Measurements from ENCODE around the gene HEY2. TPM values are rescaled to one million over a fixed set of nuclear protein-coding genes. Genes with fewer than 3 reads are reported as not detected.

HEY2 gene
- total and polyA plus RNA-seq, 2 donors (not counting 1 experiment from before 2014, with no cell fraction given) = 0.12 TPM; not detected in 1

DNA sequence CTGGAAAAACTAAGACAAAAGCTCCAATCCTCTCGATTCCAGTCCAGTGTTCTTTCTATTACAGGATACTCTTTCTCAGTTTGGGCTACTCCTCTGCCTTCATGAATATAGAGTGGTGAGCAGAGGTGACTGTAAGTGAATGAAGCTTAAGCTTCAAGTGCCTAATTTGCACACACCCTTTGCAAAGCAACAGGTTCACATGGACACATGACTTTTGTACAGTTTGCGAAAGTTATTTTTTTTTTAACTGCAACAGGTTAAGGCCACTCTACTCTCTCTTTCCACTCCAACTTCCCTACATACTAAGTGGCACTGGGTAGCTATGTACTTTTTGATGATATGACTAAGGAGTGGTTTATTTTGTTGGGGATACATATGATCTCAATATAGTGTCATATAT, 19.4 kb upstream of the HEY2 start:
- H3K27me3 ChIP-seq (replicated peaks in 1 of 4; ENCODE audit: control extremely low read depth in 1 of 4, control insufficient read depth in 3 of 4, insufficient read depth in 4 of 4, low read length in 3 of 4) = peaks cover 0 to 9% (median 2%) of the 10 kb centered on the region in 4 experiments
- H3K27ac ChIP-seq (ENCODE audit: low read length in 2 of 2) = no peak overlapping the region
- DNase-seq (no peak), ATAC-seq (ENCODE audit: low read depth) (no peak)
- no peak overlapping the region for H2AFZ ChIP-seq (ENCODE audit: insufficient read depth, low read depth, low read length, poor library complexity, severe bottlenecking)
- H3K4me2 ChIP-seq (replicated peaks; ENCODE audit: low read depth, low read length, poor library complexity, severe bottlenecking) = no peak overlapping the region
- Mint-ChIP-seq H3K4me1 (no peaks in the 10 kb centered on the region), H3K27ac (no peak overlapping the region), H3K9me3 (ENCODE audit: insufficient read depth) (no peaks in the 10 kb centered on the region), H3K27me3 (peaks cover 28% of the 10 kb centered on the region), H3K4me3 (no peak overlapping the region)
- no peaks in the 10 kb centered on the region for H4K20me1 ChIP-seq (ENCODE audit: control insufficient read depth, insufficient read depth, low read length, poor library complexity, severe bottlenecking)
- no peaks in the 10 kb centered on the region for H3K4me1 ChIP-seq (ENCODE audit: control insufficient read depth in 2 of 2, insufficient read depth in 2 of 2, low read length in 2 of 2)
- no peaks in the 10 kb centered on the region for H3K36me3 ChIP-seq (replicated peaks in 1 of 2; ENCODE audit: control extremely low read depth in 1 of 2, control insufficient read depth in 1 of 2, extremely low read depth in 1 of 2, insufficient read depth in 2 of 2, low read length in 1 of 2)
- no peak overlapping the region for H3K4me3 ChIP-seq (ENCODE audit: control extremely low read depth in 1 of 5, extremely low read depth in 1 of 5, insufficient read depth in 1 of 5, low read depth in 2 of 5, low read length in 4 of 5)
- intact Hi-C loops (cut with micrococcal nuclease) = no loop called here
- H3K9ac ChIP-seq (ENCODE audit: low read length) = no peak overlapping the region
- TF ChIP-seq EZH2 (IDR thresholded peaks at IDR 0.05; ENCODE audit: borderline replicate concordance, insufficient read depth, low read depth, low read length, poor library complexity, severe bottlenecking) = no peak
- TF ChIP-seq, protein P1, sequence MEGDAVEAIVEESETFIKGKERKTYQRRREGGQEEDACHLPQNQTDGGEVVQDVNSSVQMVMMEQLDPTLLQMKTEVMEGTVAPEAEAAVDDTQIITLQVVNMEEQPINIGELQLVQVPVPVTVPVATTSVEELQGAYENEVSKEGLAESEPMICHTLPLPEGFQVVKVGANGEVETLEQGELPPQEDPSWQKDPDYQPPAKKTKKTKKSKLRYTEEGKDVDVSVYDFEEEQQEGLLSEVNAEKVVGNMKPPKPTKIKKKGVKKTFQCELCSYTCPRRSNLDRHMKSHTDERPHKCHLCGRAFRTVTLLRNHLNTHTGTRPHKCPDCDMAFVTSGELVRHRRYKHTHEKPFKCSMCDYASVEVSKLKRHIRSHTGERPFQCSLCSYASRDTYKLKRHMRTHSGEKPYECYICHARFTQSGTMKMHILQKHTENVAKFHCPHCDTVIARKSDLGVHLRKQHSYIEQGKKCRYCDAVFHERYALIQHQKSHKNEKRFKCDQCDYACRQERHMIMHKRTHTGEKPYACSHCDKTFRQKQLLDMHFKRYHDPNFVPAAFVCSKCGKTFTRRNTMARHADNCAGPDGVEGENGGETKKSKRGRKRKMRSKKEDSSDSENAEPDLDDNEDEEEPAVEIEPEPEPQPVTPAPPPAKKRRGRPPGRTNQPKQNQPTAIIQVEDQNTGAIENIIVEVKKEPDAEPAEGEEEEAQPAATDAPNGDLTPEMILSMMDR (IDR thresholded peaks at IDR 0.05) = no peak
- ChIA-PET CTCF (no interaction called here), POLR2A (no interaction called here)
- H3K79me2 ChIP-seq (ENCODE audit: control insufficient read depth, insufficient read depth, low read length) = no peaks in the 10 kb centered on the region
- no CpG with 5 or more reads among the region's 2 CpGs for WGBS (ENCODE audit: insufficient coverage)
- H3K9me3 ChIP-seq (ENCODE audit: control extremely low read depth in 1 of 3, control insufficient read depth in 2 of 3, insufficient read depth in 1 of 3, low read length in 2 of 3) = no peaks in the 10 kb centered on the region

DNA sequence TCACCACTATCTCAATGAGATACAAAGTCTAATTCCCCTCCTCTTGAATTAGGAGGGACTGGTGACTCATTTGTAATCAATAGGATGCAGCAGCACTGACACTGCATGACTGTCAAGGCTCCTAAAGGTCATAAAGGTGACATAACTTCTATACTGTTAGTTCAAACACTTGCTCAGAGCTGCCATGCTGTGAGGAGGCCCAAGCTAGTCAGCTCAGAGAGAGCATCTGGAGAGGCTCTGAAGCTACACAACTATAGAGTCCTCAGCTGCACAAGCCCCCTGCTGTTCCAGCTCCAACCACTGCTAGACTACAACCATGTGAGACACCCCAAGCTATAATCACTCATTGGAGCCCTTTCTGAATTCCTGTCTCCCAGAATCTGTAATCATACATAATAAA, 17.0 kb upstream of the HEY2 start:
- no peak overlapping the region for H3K4me3 Mint-ChIP-seq
- DNase-seq (no peak), ATAC-seq (ENCODE audit: low read depth) (no peak)
- ChIA-PET CTCF (no interaction called here), POLR2A (no interaction called here)
- Histone ChIP-seq H3K36me3 (replicated peaks in 1 of 2; ENCODE audit: control extremely low read depth in 1 of 2, control insufficient read depth in 1 of 2, extremely low read depth in 1 of 2, insufficient read depth in 2 of 2, low read length in 1 of 2) (no peaks in the 10 kb centered on the region), H3K27me3 (replicated peaks in 1 of 4; ENCODE audit: control extremely low read depth in 1 of 4, control insufficient read depth in 3 of 4, insufficient read depth in 4 of 4, low read length in 3 of 4) (peaks cover 0 to 16% (median 6%) of the 10 kb centered on the region in 4 experiments), H2AFZ (ENCODE audit: insufficient read depth, low read depth, low read length, poor library complexity, severe bottlenecking) (no peak overlapping the region), H3K9ac (ENCODE audit: low read length) (no peak overlapping the region), H3K4me2 (replicated peaks; ENCODE audit: low read depth, low read length, poor library complexity, severe bottlenecking) (no peak overlapping the region), H3K9me3 (ENCODE audit: control extremely low read depth in 1 of 3, control insufficient read depth in 2 of 3, insufficient read depth in 1 of 3, low read length in 2 of 3) (no peaks in the 10 kb centered on the region), H3K4me3 (ENCODE audit: control extremely low read depth in 1 of 5, extremely low read depth in 1 of 5, insufficient read depth in 1 of 5, low read depth in 2 of 5, low read length in 4 of 5) (no peak overlapping the region), H3K79me2 (ENCODE audit: control insufficient read depth, insufficient read depth, low read length) (no peaks in the 10 kb centered on the region), H3K27ac (ENCODE audit: low read length in 2 of 2) (no peak overlapping the region), H4K20me1 (ENCODE audit: control insufficient read depth, insufficient read depth, low read length, poor library complexity, severe bottlenecking) (no peaks in the 10 kb centered on the region), H3K4me1 (ENCODE audit: control insufficient read depth in 2 of 2, insufficient read depth in 2 of 2, low read length in 2 of 2) (no peaks in the 10 kb centered on the region)
- H3K27me3 Mint-ChIP-seq = peaks cover 39% of the 10 kb centered on the region
- H3K27ac Mint-ChIP-seq = no peak overlapping the region
- H3K9me3 Mint-ChIP-seq (ENCODE audit: insufficient read depth) = no peaks in the 10 kb centered on the region
- intact Hi-C loops (cut with micrococcal nuclease) = no loop called here
- TF ChIP-seq EZH2 (IDR thresholded peaks at IDR 0.05; ENCODE audit: borderline replicate concordance, insufficient read depth, low read depth, low read length, poor library complexity, severe bottlenecking) = no peak
- TF ChIP-seq, protein P1 (IDR thresholded peaks at IDR 0.05) = no peak
- H3K4me1 Mint-ChIP-seq = no peaks in the 10 kb centered on the region
